H1 (cell line): Measurements from ENCODE around the gene ZNF432. TPM values are rescaled to one million over a fixed set of nuclear protein-coding genes. Genes with fewer than 3 reads are reported as not detected.

ENCODE experiments used
- ASH2L ChIP-seq: fragments of 200-600, 300-600 bp; sonication (generic); IDR thresholded peaks from one replicate; pipeline ENCODE4 v1.7.1; 2017; ENCODE audit warnings: low read length
- BACH1 ChIP-seq: IDR thresholded peaks from 2 replicates; pipeline ENCODE4 v1.6.1; 2012; ENCODE audit warnings: low read length, improper control_type of control experiment
- CBX5 ChIP-seq: fragments of 300-800, 300-1000 bp; sonication (generic); IDR thresholded peaks from 2 replicates; pipeline ENCODE4 v1.7.1; 2016; ENCODE audit warnings: antibody characterized with exemption, low read length, low read depth
- CREB1 ChIP-seq: IDR thresholded peaks from 2 replicates; pipeline ENCODE4 v1.6.1; 2012; ENCODE audit warnings: inconsistent platforms
- EGR1 ChIP-seq: IDR thresholded peaks from 2 replicates; pipeline ENCODE4 v1.6.1; 2011; ENCODE audit warnings: low read depth, low read length, borderline replicate concordance
- GABPA ChIP-seq: IDR thresholded peaks from 2 replicates; pipeline ENCODE4 v1.6.1; 2011; ENCODE audit warnings: mild to moderate bottlenecking, low read length, moderate library complexity, borderline replicate concordance; ENCODE audit not compliant: insufficient read depth
- JUN ChIP-seq: IDR thresholded peaks from 2 replicates; pipeline ENCODE4 v1.6.1; 2011; ENCODE audit warnings: low read depth, mild to moderate bottlenecking, improper control_type of control experiment, low read length
- KDM1A ChIP-seq: fragments of 200-600, 300-600 bp; sonication (generic); IDR thresholded peaks from 2 replicates; pipeline ENCODE4 v1.7.1; 2016; ENCODE audit warnings: mild to moderate bottlenecking, low read length, borderline replicate concordance
- KDM4A ChIP-seq: IDR thresholded peaks from one replicate; pipeline ENCODE4 v1.7.1; 2012; ENCODE audit warnings: low read depth, mild to moderate bottlenecking, moderate library complexity, low read length, inconsistent platforms; ENCODE audit not compliant: severe bottlenecking
- KDM5A ChIP-seq: fragments of 200-600 bp; IDR thresholded peaks from 2 replicates; pipeline ENCODE4 v1.7.1; 2012; ENCODE audit warnings: mild to moderate bottlenecking, low read length, inconsistent platforms, mixed read lengths
- NANOG ChIP-seq: IDR thresholded peaks from 2 replicates; pipeline ENCODE4 v1.6.1; 2011; ENCODE audit warnings: low read length, low read depth, mild to moderate bottlenecking, inconsistent platforms; ENCODE audit not compliant: insufficient read depth, poor library complexity, severe bottlenecking
- RAD21 ChIP-seq, 2 experiments: IDR thresholded peaks in 1 of 2; conservative IDR thresholded peaks in 1 of 2; 2 replicates each; pipeline ENCODE4 v1.6.1; 2011; ENCODE audit warnings: low read depth in 2 of 2, low read length in 2 of 2, improper control_type of control experiment in 1 of 2, inconsistent platforms in 1 of 2, mild to moderate bottlenecking in 1 of 2, moderate library complexity in 1 of 2
- RBBP5 ChIP-seq: IDR thresholded peaks from 2 replicates; pipeline ENCODE4 v1.7.1; 2012; ENCODE audit warnings: low read depth, mild to moderate bottlenecking, inconsistent platforms, low read length, moderate library complexity, borderline replicate concordance
- RFX5 ChIP-seq: IDR thresholded peaks from 2 replicates; pipeline ENCODE4 v1.6.1; 2011; ENCODE audit warnings: low read depth, low read length, improper control_type of control experiment, borderline replicate concordance
- SAP30 ChIP-seq: fragments of 300-600 bp; sonication (generic); IDR thresholded peaks from 2 replicates; pipeline ENCODE4 v1.7.1; 2012; ENCODE audit warnings: low read length, moderate library complexity, mild to moderate bottlenecking, inconsistent platforms; ENCODE audit not compliant: insufficient read depth, insufficient replicate concordance
- SIN3A ChIP-seq, 2 experiments: IDR thresholded peaks in 1 of 2; conservative IDR thresholded peaks in 1 of 2; 2 replicates each; pipeline ENCODE4 v1.6.1; 2011 to 2012; ENCODE audit warnings: low read length in 2 of 2, improper control_type of control experiment in 1 of 2, low read depth in 1 of 2, mild to moderate bottlenecking in 1 of 2
- SIX5 ChIP-seq: IDR thresholded peaks from 2 replicates; pipeline ENCODE4 v1.6.1; 2011; ENCODE audit warnings: mild to moderate bottlenecking, low read depth, low read length
- SP1 ChIP-seq: IDR thresholded peaks from 2 replicates; pipeline ENCODE4 v1.6.1; 2011; ENCODE audit warnings: low read depth, low read length
- SRF ChIP-seq: IDR thresholded peaks from 2 replicates; pipeline ENCODE4 v1.6.1; 2011; ENCODE audit warnings: mild to moderate bottlenecking, low read depth, low read length, moderate library complexity
- polyA plus RNA-seq, 7 experiments: library from polyadenylated mRNA; depleted of rRNA in 3 of 7; stranded (reverse) in 5 of 7; unstranded in 2 of 7; fragments of >200 nt in 5 of 7; fragments of 200-250 nt in 2 of 7; gene quantifications; 1 replicate in 5 of 7; 2 replicates in 1 of 7; 4 replicates in 1 of 7; pipeline versions ENCODE4 v1.2.1 to v1.2.3, GENCODE V29; 2011 to 2013; ENCODE audit warnings: missing spikeins in 2 of 7, mixed read lengths in 2 of 7
- total RNA-seq: library from RNA; stranded (reverse); fragmentation: NEBNext Ultra II Directional; extraction: Animal tissue kit (Norgen Biotek cat#: 25700); gene quantifications from 2 replicates; pipeline ENCODE4 v1.2.1, GENCODE V29; 2021
- TF ChIP-seq, protein P1 (sequence below): IDR thresholded peaks from 2 replicates; pipeline ENCODE4 v1.6.1; 2012; ENCODE audit warnings: inconsistent platforms
- TF ChIP-seq, protein P2 (sequence below): IDR thresholded peaks from 2 replicates; pipeline ENCODE4 v1.6.1; 2011; ENCODE audit warnings: low read length, improper control_type of control experiment

Gene ZNF432
- total and polyA plus RNA-seq, 2 of the 8 experiments (the other 6 are each of a cell fraction or from before 2014, with no cell fraction given) = 2.0 to 8.3 TPM

- TF ChIP-seq CBX5 (no peak), GABPA (no peak), BACH1 (no peak), KDM1A (no peak), SIX5 (peak; percentile 28; the same call in 1 of the 2 replicates), NANOG (no peak), SP1 (peak; percentile 55; the same call in 1 of the 2 replicates), RAD21 (IDR thresholded peaks at IDR 0.05 in 1 of 2, conservative IDR thresholded peaks at IDR 0.05 in 1 of 2; ENCODE audit: low read depth in 2 of 2, low read length in 2 of 2) (0 out of 4 replicates have a peak, but pooled peaks of 1 of the 2 experiments have one; percentile 16), RFX5 (no peak), RBBP5 (peak; percentile 94), ASH2L (peak; percentile 86), SAP30 (peak; percentile 12), CREB1 (peak; percentile 83), JUN (no peak), SIN3A (conservative IDR thresholded peaks at IDR 0.05 in 1 of 2, IDR thresholded peaks at IDR 0.05 in 1 of 2; ENCODE audit: low read depth in 1 of 2, low read length in 2 of 2) (peak; percentile 83 to 91; a peak in 3 of 4 replicates), KDM4A (peak; percentile 71), SRF (no peak), EGR1 (peak; percentile 81; the same call in 1 of the 2 replicates), KDM5A (0 out of 2 replicates have a peak, but pooled peaks have one; percentile 28)
- TF ChIP-seq, protein P1, sequence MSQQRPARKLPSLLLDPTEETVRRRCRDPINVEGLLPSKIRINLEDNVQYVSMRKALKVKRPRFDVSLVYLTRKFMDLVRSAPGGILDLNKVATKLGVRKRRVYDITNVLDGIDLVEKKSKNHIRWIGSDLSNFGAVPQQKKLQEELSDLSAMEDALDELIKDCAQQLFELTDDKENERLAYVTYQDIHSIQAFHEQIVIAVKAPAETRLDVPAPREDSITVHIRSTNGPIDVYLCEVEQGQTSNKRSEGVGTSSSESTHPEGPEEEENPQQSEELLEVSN = no peak
- TF ChIP-seq, protein P2, sequence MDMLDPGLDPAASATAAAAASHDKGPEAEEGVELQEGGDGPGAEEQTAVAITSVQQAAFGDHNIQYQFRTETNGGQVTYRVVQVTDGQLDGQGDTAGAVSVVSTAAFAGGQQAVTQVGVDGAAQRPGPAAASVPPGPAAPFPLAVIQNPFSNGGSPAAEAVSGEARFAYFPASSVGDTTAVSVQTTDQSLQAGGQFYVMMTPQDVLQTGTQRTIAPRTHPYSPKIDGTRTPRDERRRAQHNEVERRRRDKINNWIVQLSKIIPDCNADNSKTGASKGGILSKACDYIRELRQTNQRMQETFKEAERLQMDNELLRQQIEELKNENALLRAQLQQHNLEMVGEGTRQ = no peak
Observed at GRCh38 chr19:52048555-52049501, at the start of gene ZNF432 (continued).
